Naive thymus-derived CD4-positive, alpha-beta T cell (primary cell): ENCODE data around the gene INTS13. TPM values are rescaled to one million over a fixed set of nuclear protein-coding genes. Genes with fewer than 3 reads are reported as not detected.

Experiments
- ATAC-seq: fragments of 150-1000 bp; cut with Tn5 transposase; 2 replicates; pipeline ENCODE4 v1.10.0; 2021; ENCODE audit warnings: mild to moderate bottlenecking, moderate library complexity
- CTCF ChIA-PET: fragments of 350-600 bp; sonication (Branson Sonifier 250); formaldehyde crosslinking; loops from one replicate; lab custom pipeline; 2021; ENCODE audit warnings: antibody characterized with exemption; lab: Charles Lee
- POLR2A ChIA-PET: fragments of 350-600 bp; sonication (Branson Sonifier 250); formaldehyde crosslinking; loops from one replicate; lab custom pipeline; 2021; ENCODE audit warnings: antibody characterized with exemption, inconsistent platforms; lab: Charles Lee
- DNase-seq, 9 donors: peaks; one replicate each; pipeline versions ENCODE4 v3.0.0 to v3.0.0-alpha.2; 2020 to 2022; ENCODE audit warnings: mixed read lengths in 1 of 9
- H3K27ac ChIP-seq: one replicate; pipeline ENCODE4 v1.7.0; 2013; ENCODE audit warnings: mild to moderate bottlenecking, low read depth, low read length, moderate library complexity
- H3K27me3 ChIP-seq, 2 donors: one replicate each; pipeline ENCODE4 v1.7.0; 2013; ENCODE audit warnings: low read length in 2 of 2, mild to moderate bottlenecking in 2 of 2, moderate library complexity in 2 of 2; ENCODE audit not compliant: control insufficient read depth in 2 of 2, insufficient read depth in 2 of 2
- H3K36me3 ChIP-seq, 3 experiments: 1 replicate in 2 of 3; 2 replicates in 1 of 3; pipeline ENCODE4 v1.7.0; 2013; ENCODE audit warnings: low read length in 3 of 3, mild to moderate bottlenecking in 3 of 3, moderate library complexity in 1 of 3; ENCODE audit not compliant: insufficient read depth in 3 of 3, control insufficient read depth in 2 of 3
- H3K4me1 ChIP-seq, 2 donors: one replicate each; pipeline ENCODE4 v1.7.0; 2013; ENCODE audit warnings: low read length in 2 of 2, mild to moderate bottlenecking in 2 of 2, moderate library complexity in 1 of 2; ENCODE audit not compliant: control insufficient read depth in 2 of 2, insufficient read depth in 2 of 2
- H3K4me3 ChIP-seq: 2 replicates; pipeline ENCODE4 v1.7.0; 2013; ENCODE audit warnings: mild to moderate bottlenecking, low read length
- H3K9me3 ChIP-seq, 3 experiments: 1 replicate in 2 of 3; 2 replicates in 1 of 3; pipeline ENCODE4 v1.7.0; 2013; ENCODE audit warnings: low read length in 3 of 3; ENCODE audit not compliant: control insufficient read depth in 2 of 3
- H3K27ac Mint-ChIP-seq, 9 donors: one replicate each; pipeline ENCODE4 v1.8.0; 2020 to 2022; ENCODE audit warnings: mixed read lengths in 9 of 9, mild to moderate bottlenecking in 8 of 9, moderate library complexity in 5 of 9, inconsistent platforms in 2 of 9
- H3K27me3 Mint-ChIP-seq, 5 donors: one replicate each; pipeline ENCODE4 v1.8.0; 2021 to 2022; ENCODE audit warnings: mixed read lengths in 5 of 5, mild to moderate bottlenecking in 1 of 5
- H3K36me3 Mint-ChIP-seq, 5 donors: one replicate each; pipeline ENCODE4 v1.8.0; 2020 to 2022; ENCODE audit warnings: mixed read lengths in 5 of 5, mild to moderate bottlenecking in 3 of 5, inconsistent platforms in 1 of 5
- H3K4me1 Mint-ChIP-seq, 7 donors: one replicate each; pipeline ENCODE4 v1.8.0; 2020 to 2022; ENCODE audit warnings: mixed read lengths in 7 of 7, mild to moderate bottlenecking in 3 of 7, inconsistent platforms in 1 of 7
- H3K4me3 Mint-ChIP-seq, 10 donors: one replicate each; pipeline ENCODE4 v1.8.0; 2020 to 2022; ENCODE audit warnings: mild to moderate bottlenecking in 10 of 10, mixed read lengths in 10 of 10, moderate library complexity in 6 of 10, inconsistent platforms in 2 of 10
- H3K9me3 Mint-ChIP-seq, 11 donors: one replicate each; pipeline ENCODE4 v1.8.0; 2020 to 2022; ENCODE audit warnings: mixed read lengths in 11 of 11, mild to moderate bottlenecking in 4 of 11, inconsistent platforms in 1 of 11, moderate library complexity in 1 of 11
- intact Hi-C, 2 donors: fragments of 100-400 bp; cut with micrococcal nuclease; formaldehyde crosslinking; loops; one replicate each; pipeline ENCODE4 v1.15.1; 2023
- polyA plus RNA-seq, 2 donors: library from polyadenylated mRNA; unstranded; fragments of 300-500 nt; fragmentation: Illumina TruSeq; gene quantifications; one replicate each; pipeline ENCODE4 v1.2.3, GENCODE V29; 2021
- total RNA-seq, 6 experiments: library from RNA in 5 of 6; stranded (reverse) in 5 of 6; gene quantifications; 1 replicate in 5 of 6; 2 replicates in 1 of 6; pipeline ENCODE4 v1.2.3 and lab custom pipeline; 2021 to 2026

Gene INTS13
- total and polyA plus RNA-seq, 7 experiments from 2014 or later, result 13.2 to 46.7 (median 19.0) TPM

- no peak overlapping the region for H3K27ac ChIP-seq
- peaks cover 9 to 35% (median 29%) of the 10 kb centered on the region in 5 donors for H3K36me3 Mint-ChIP-seq
- intact Hi-C loops, result no loop called here
- H3K4me1 ChIP-seq, result peaks cover 11 to 12% of the 10 kb centered on the region in 2 donors
- peaks cover 18 to 69% (median 48%) of the 10 kb centered on the region in 7 donors for H3K4me1 Mint-ChIP-seq
- DNase-seq, result no peak
- H3K36me3 ChIP-seq, result peaks cover 10 to 19% (median 11%) of the 10 kb centered on the region in 3 experiments
- no peaks in the 10 kb centered on the region for H3K27me3 Mint-ChIP-seq
- POLR2A ChIA-PET, result no interaction called here
- peak overlapping the region in 4 of 10 donors; percentile 13 to 50 (median 30) for H3K4me3 Mint-ChIP-seq
- H3K9me3 ChIP-seq, result no peaks in the 10 kb centered on the region
- H3K27ac Mint-ChIP-seq, result peak overlapping the region in 6 of 9 donors; percentile 10 to 75 (median 58)
- ATAC-seq, result peak; percentile 91
- H3K27me3 ChIP-seq, result no peaks in the 10 kb centered on the region
- no peak overlapping the region for H3K4me3 ChIP-seq
- CTCF ChIA-PET, result interaction anchor here (0.6 kb wide), 1 partner anchor 333 kb away, joined by 3 read pairs; no protein-coding TSS in a partner anchor
- peaks cover 0 to 13% (median 1%) of the 10 kb centered on the region in 11 donors for H3K9me3 Mint-ChIP-seq
These were observed 15.7 kb upstream of the INTS13 start for GRCh38 chr12:26953447-26953846.

- Histone ChIP-seq H3K4me3 (no peak overlapping the region), H3K27ac (no peak overlapping the region), H3K9me3 (no peaks in the 10 kb centered on the region), H3K4me1 (peaks cover 21 to 32% of the 10 kb centered on the region in 2 donors), H3K27me3 (no peaks in the 10 kb centered on the region), H3K36me3 (no peaks in the 10 kb centered on the region)
- ChIA-PET CTCF (no interaction called here), POLR2A (interaction anchor here (0.6 kb wide), 1 partner anchor 14 kb away, joined by 4 read pairs; no protein-coding TSS in a partner anchor)
- intact Hi-C loops, result no loop called here
- ATAC-seq, result no peak
- peak overlapping the region in 1 of 10 donors; percentile 28 for H3K4me3 Mint-ChIP-seq
- DNase-seq, result no peak
- H3K9me3 Mint-ChIP-seq, result peaks cover 0 to 30% (median 11%) of the 10 kb centered on the region in 11 donors
- H3K4me1 Mint-ChIP-seq, result peaks cover 39 to 83% (median 63%) of the 10 kb centered on the region in 7 donors
- H3K27me3 Mint-ChIP-seq, result no peaks in the 10 kb centered on the region
- H3K36me3 Mint-ChIP-seq, result peaks cover 4 to 51% (median 44%) of the 10 kb centered on the region in 5 donors
- no peak overlapping the region for H3K27ac Mint-ChIP-seq
These were observed 10.5 kb upstream of the INTS13 start for GRCh38 chr12:26948309-26948708.

- Histone ChIP-seq H3K9me3 (no peaks in the 10 kb centered on the region), H3K27ac (peak overlapping the region; percentile 94), H3K27me3 (no peaks in the 10 kb centered on the region), H3K36me3 (peaks cover 0 to 12% (median 0%) of the 10 kb centered on the region in 3 experiments), H3K4me3 (peak overlapping the region; percentile 46), H3K4me1 (peaks cover 33 to 37% of the 10 kb centered on the region in 2 donors)
- H3K9me3 Mint-ChIP-seq, result peaks cover 0 to 4% (median 0%) of the 10 kb centered on the region in 11 donors
- H3K27ac Mint-ChIP-seq, result peak overlapping the region; percentile 64 to 99 (median 80)
- H3K27me3 Mint-ChIP-seq, result peaks cover 0 to 3% (median 0%) of the 10 kb centered on the region in 5 donors
- H3K36me3 Mint-ChIP-seq, result peaks cover 0 to 25% (median 13%) of the 10 kb centered on the region in 5 donors
- CTCF ChIA-PET, result no interaction called here
- intact Hi-C loops, result no loop called here
- POLR2A ChIA-PET, result interaction anchor here (0.8 to 1.4 kb wide), 2 partner anchors 18 to 81 kb away, joined by 3 to 6 read pairs; partner anchors contain the start of gene MED21
- H3K4me1 Mint-ChIP-seq, result peaks cover 38 to 76% (median 70%) of the 10 kb centered on the region in 7 donors
- H3K4me3 Mint-ChIP-seq, result peak overlapping the region; percentile 87 to 99 (median 97)
- DNase-seq (peak in 5 of 9 donors; percentile 11 to 34 (median 26)), ATAC-seq (no peak)
These were observed 3.4 kb upstream of the INTS13 start for GRCh38 chr12:26941215-26941594.

- peak in 2 of 9 donors; percentile 19 to 44 for DNase-seq
- POLR2A ChIA-PET, result interaction anchor here (1.4 kb wide), 1 partner anchor 19 kb away, joined by 6 read pairs; no protein-coding TSS in a partner anchor
- Histone ChIP-seq H3K9me3 (no peaks in the 10 kb centered on the region), H3K4me1 (peaks cover 38 to 42% of the 10 kb centered on the region in 2 donors), H3K36me3 (peaks cover 0 to 12% (median 0%) of the 10 kb centered on the region in 3 experiments), H3K27ac (peak overlapping the region; percentile 94), H3K27me3 (no peaks in the 10 kb centered on the region), H3K4me3 (peak overlapping the region; percentile 46)
- no peak for ATAC-seq
- H3K4me3 Mint-ChIP-seq, result peak overlapping the region; percentile 87 to 99 (median 97)
- peaks cover 0 to 20% (median 8%) of the 10 kb centered on the region in 5 donors for H3K36me3 Mint-ChIP-seq
- H3K9me3 Mint-ChIP-seq, result peaks cover 0 to 2% (median 0%) of the 10 kb centered on the region in 11 donors
- peaks cover 0 to 3% (median 0%) of the 10 kb centered on the region in 5 donors for H3K27me3 Mint-ChIP-seq
- CTCF ChIA-PET, result no interaction called here
- peaks cover 43 to 76% (median 70%) of the 10 kb centered on the region in 7 donors for H3K4me1 Mint-ChIP-seq
- intact Hi-C loops, result no loop called here
- H3K27ac Mint-ChIP-seq, result peak overlapping the region; percentile 64 to 99 (median 80)
These were observed 2.9 kb upstream of the INTS13 start for GRCh38 chr12:26940516-26941214.

GRCh38 chr12:26939953-26940352 lies 2.2 kb upstream of the INTS13 start:
- peaks cover 0 to 3% (median 0%) of the 10 kb centered on the region in 5 donors for H3K27me3 Mint-ChIP-seq
- H3K27me3 ChIP-seq, result no peaks in the 10 kb centered on the region
- intact Hi-C loops, result loop anchor here (1.0 to 10.0 kb wide), 9 partner anchors 14 to 1888 kb away; partner anchors contain the start of genes BMAL2 (in 1 of the 2), CCDC91 (in 1 of the 2), DNAI7 (in 1 of the 2) and ETFRF1 (in 1 of the 2)
- ChIA-PET POLR2A (interaction anchor here (0.6 kb wide), 2 partner anchors 75 to 98 kb away, joined by 3 to 4 read pairs; no protein-coding TSS in a partner anchor), CTCF (no interaction called here)
- peak overlapping the region; percentile 96 for H3K4me3 ChIP-seq
- H3K36me3 Mint-ChIP-seq, result peaks cover 0 to 21% (median 7%) of the 10 kb centered on the region in 5 donors
- peaks cover 42 to 78% (median 72%) of the 10 kb centered on the region in 7 donors for H3K4me1 Mint-ChIP-seq
- H3K4me1 ChIP-seq, result peaks cover 42 to 44% of the 10 kb centered on the region in 2 donors
- no peak for ATAC-seq
- peak overlapping the region; percentile 94 for H3K27ac ChIP-seq
- H3K9me3 ChIP-seq, result no peaks in the 10 kb centered on the region
- peak in 1 of 9 donors; percentile 10 for DNase-seq
- H3K27ac Mint-ChIP-seq, result peak overlapping the region; percentile 57 to 99 (median 93)
- H3K9me3 Mint-ChIP-seq, result peaks cover 0 to 2% (median 0%) of the 10 kb centered on the region in 11 donors
- H3K4me3 Mint-ChIP-seq, result peak overlapping the region; percentile 87 to 99 (median 97)
- peaks cover 0 to 12% (median 0%) of the 10 kb centered on the region in 3 experiments for H3K36me3 ChIP-seq
